Esophagus squamous epithelium (tissue), 4 donors: ENCODE results near the gene SAMD5.

Experiments used
- POLR2A ChIP-seq, 4 donors: fragments of 450-650 bp; IDR thresholded peaks; one replicate each; pipeline ENCODE4 v1.6.1; 2017; ENCODE audit warnings: antibody characterized with exemption in 4 of 4, mild to moderate bottlenecking in 4 of 4, moderate library complexity in 3 of 4
- TF ChIP-seq, protein P1 (sequence below), 6 experiments: fragments of 450-650 bp in 4 of 6; fragments of 200-600 bp in 2 of 6; sonication (generic) in 2 of 6; IDR thresholded peaks; one replicate each; pipeline ENCODE4 v1.5.1; 2016 to 2019; ENCODE audit warnings: antibody characterized with exemption in 6 of 6, mild to moderate bottlenecking in 4 of 6, moderate library complexity in 4 of 6

DNA sequence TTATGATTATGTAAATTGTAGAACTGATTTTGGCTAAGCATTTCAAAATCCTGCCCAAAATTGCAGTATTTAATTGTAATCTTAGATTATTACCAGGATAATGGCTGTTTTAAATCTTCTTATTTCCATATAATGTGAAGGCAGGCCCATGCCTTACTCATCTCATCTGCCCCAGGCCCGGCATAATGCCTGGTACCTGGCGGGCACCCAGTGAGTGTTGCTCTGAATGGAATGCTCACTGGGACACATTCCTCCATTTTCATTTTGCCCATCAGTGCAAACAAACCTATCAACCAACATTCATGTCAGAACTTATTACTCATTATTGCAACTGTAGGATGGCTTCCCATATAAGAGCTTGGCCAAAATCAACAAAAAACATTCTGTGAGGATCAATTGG lies 22.8 kb downstream of the SAMD5 start:
- TF ChIP-seq, protein P1, sequence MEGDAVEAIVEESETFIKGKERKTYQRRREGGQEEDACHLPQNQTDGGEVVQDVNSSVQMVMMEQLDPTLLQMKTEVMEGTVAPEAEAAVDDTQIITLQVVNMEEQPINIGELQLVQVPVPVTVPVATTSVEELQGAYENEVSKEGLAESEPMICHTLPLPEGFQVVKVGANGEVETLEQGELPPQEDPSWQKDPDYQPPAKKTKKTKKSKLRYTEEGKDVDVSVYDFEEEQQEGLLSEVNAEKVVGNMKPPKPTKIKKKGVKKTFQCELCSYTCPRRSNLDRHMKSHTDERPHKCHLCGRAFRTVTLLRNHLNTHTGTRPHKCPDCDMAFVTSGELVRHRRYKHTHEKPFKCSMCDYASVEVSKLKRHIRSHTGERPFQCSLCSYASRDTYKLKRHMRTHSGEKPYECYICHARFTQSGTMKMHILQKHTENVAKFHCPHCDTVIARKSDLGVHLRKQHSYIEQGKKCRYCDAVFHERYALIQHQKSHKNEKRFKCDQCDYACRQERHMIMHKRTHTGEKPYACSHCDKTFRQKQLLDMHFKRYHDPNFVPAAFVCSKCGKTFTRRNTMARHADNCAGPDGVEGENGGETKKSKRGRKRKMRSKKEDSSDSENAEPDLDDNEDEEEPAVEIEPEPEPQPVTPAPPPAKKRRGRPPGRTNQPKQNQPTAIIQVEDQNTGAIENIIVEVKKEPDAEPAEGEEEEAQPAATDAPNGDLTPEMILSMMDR (IDR thresholded peaks at IDR 0.05) = no peak
- no peak for TF ChIP-seq POLR2A (IDR thresholded peaks at IDR 0.05)
